Keratinocyte (primary cell): ENCODE data around the gene TMEM178A. TPM values are rescaled to one million over a fixed set of nuclear protein-coding genes. Genes with fewer than 3 reads are reported as not detected.

Experiments
- DNase-seq: peaks from one replicate; pipeline ENCODE4 v3.0.0-alpha.2; 2011; ENCODE audit warnings: low read depth, missing footprints, low spot score
- FAIRE-seq: peaks from 2 replicates; lab custom pipeline; 2011; peaks lifted over from hg19 to GRCh38; lab: Jason Lieb, UNC
- H2AFZ ChIP-seq: 2 replicates; pipeline ENCODE4 v1.6.0; 2012; ENCODE audit warnings: low read length, control low read depth, inconsistent platforms; ENCODE audit not compliant: control insufficient read depth
- H3K27ac ChIP-seq: 2 replicates; pipeline ENCODE4 v1.5.1; 2011; ENCODE audit warnings: low read length; ENCODE audit not compliant: control insufficient read depth, insufficient read depth
- H3K27me3 ChIP-seq: 3 replicates; pipeline ENCODE4 v1.6.0; 2011; ENCODE audit warnings: low read length; ENCODE audit not compliant: control insufficient read depth, insufficient read depth; ENCODE audit errors: extremely low read depth
- H3K36me3 ChIP-seq, 2 experiments: 2 replicates in 1 of 2; 3 replicates in 1 of 2; pipeline ENCODE4 v1.5.1; 2011; ENCODE audit warnings: low read length in 2 of 2, mild to moderate bottlenecking in 1 of 2; ENCODE audit not compliant: control insufficient read depth in 2 of 2, insufficient read depth in 2 of 2; ENCODE audit errors: extremely low read depth in 1 of 2
- H3K4me1 ChIP-seq: 3 replicates; pipeline ENCODE4 v1.5.1; 2011; ENCODE audit warnings: low read length; ENCODE audit not compliant: control insufficient read depth, insufficient read depth; ENCODE audit errors: extremely low read depth
- H3K4me2 ChIP-seq: 3 replicates; pipeline ENCODE4 v1.6.0; 2011; ENCODE audit warnings: low read depth, low read length; ENCODE audit not compliant: control insufficient read depth, insufficient read depth; ENCODE audit errors: extremely low read depth
- H3K4me3 ChIP-seq, 3 experiments: fragments of 200-600 bp in 1 of 3; sonication (generic) in 1 of 3; 2 replicates in 2 of 3; 3 replicates in 1 of 3; pipeline ENCODE4 v1.5.1; 2011 to 2016; ENCODE audit warnings: low read length in 3 of 3, mild to moderate bottlenecking in 3 of 3, control low read depth in 2 of 3, inconsistent platforms in 1 of 3, low read depth in 1 of 3, mixed read lengths in 1 of 3, mixed run types in 1 of 3, moderate library complexity in 1 of 3; ENCODE audit not compliant: control insufficient read depth in 2 of 3, insufficient read depth in 2 of 3; ENCODE audit errors: extremely low read depth in 1 of 3
- H3K79me2 ChIP-seq: 2 replicates; pipeline ENCODE4 v1.6.0; 2012; ENCODE audit warnings: low read length; ENCODE audit not compliant: control insufficient read depth, insufficient read depth
- H3K9ac ChIP-seq: 3 replicates; pipeline ENCODE4 v1.6.0; 2011; ENCODE audit warnings: low read length; ENCODE audit not compliant: control insufficient read depth, insufficient read depth; ENCODE audit errors: extremely low read depth
- H3K9me1 ChIP-seq: 3 replicates; pipeline ENCODE4 v1.6.0; 2011; ENCODE audit warnings: low read length; ENCODE audit not compliant: control insufficient read depth, insufficient read depth; ENCODE audit errors: extremely low read depth
- H3K9me3 ChIP-seq: 2 replicates; pipeline ENCODE4 v1.5.1; 2012; ENCODE audit warnings: low read depth, low read length; ENCODE audit not compliant: control insufficient read depth
- H4K20me1 ChIP-seq: 3 replicates; pipeline ENCODE4 v1.6.0; 2011; ENCODE audit warnings: low read length; ENCODE audit not compliant: control insufficient read depth, insufficient read depth; ENCODE audit errors: extremely low read depth
- EZH2 ChIP-seq: IDR thresholded peaks from one replicate; pipeline ENCODE4 v1.6.1; 2012; ENCODE audit warnings: inconsistent platforms, mild to moderate bottlenecking, low read length, moderate library complexity
- dilution Hi-C: fragments of 300-500 bp; cut with MboI; formaldehyde crosslinking; loops from one replicate; pipeline ENCODE4 v1.7.0; 2020; ENCODE audit warnings: low sequenced_read_pairs; ENCODE audit not compliant: extremely low pct_ligation_motif_present
- polyA plus RNA-seq, 5 experiments: library from polyadenylated mRNA; depleted of rRNA in 3 of 5; stranded (reverse) in 3 of 5; stranded (forward) in 1 of 5; unstranded in 1 of 5; fragments of >200 nt; gene quantifications; 1 replicate in 1 of 5; 2 replicates in 3 of 5; 3 replicates in 1 of 5; pipeline versions ENCODE4 v1.2.1 to v1.2.3, GENCODE V29; 2011 to 2012; ENCODE audit warnings: missing spikeins in 2 of 5, low read depth in 1 of 5, low replicate concordance in 1 of 5
- TF ChIP-seq, protein P1 (sequence below), 3 experiments: IDR thresholded peaks in 1 of 3; conservative IDR thresholded peaks in 1 of 3; optimal IDR thresholded peaks in 1 of 3; 2 replicates in 2 of 3; 3 replicates in 1 of 3; pipeline versions ENCODE3 to v1.5.1; 2011; ENCODE audit warnings: low read length in 3 of 3, mild to moderate bottlenecking in 3 of 3, moderate library complexity in 2 of 3, control low read depth in 1 of 3, inconsistent platforms in 1 of 3; ENCODE audit not compliant: insufficient read depth in 2 of 3; ENCODE audit errors: extremely low read depth in 1 of 3

Gene TMEM178A
- polyA plus RNA-seq, 1 donor (not counting 4 experiments of a cell fraction or from before 2014, with no cell fraction given) = 0.07 TPM

DNA sequence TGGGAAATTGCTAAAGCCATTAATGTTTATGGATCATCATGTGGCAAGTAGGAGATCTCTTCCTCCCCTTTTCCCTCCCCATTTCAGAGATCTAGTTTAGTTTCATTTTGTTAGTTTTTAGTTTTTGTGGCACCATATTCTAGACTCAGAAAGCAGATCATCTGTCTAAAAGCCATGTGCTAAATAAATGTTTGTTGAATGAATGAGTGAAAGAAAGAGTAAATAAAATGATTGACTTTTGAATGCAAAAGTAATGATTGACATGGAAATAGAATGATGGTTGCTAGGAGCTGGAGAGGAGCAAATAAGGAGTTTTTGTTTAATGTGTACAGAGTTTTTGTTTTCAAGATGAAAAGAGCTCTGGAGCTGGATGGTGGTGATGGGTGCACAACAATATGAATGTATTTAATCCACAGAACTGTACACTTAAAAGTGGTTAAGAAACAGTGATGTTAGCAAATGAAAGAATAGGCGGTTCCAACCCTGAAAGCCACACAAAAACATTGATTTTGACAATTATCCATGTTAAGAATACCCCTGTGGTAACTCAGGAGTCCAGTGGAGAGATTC is 23.6 kb downstream of the TMEM178A start:
- no peak overlapping the region for H3K27ac ChIP-seq
- no peaks in the 10 kb centered on the region for H3K36me3 ChIP-seq
- no peaks in the 10 kb centered on the region for H3K9me1 ChIP-seq
- H3K9me3 ChIP-seq = no peaks in the 10 kb centered on the region
- no peak for TF ChIP-seq EZH2
- TF ChIP-seq, protein P1, sequence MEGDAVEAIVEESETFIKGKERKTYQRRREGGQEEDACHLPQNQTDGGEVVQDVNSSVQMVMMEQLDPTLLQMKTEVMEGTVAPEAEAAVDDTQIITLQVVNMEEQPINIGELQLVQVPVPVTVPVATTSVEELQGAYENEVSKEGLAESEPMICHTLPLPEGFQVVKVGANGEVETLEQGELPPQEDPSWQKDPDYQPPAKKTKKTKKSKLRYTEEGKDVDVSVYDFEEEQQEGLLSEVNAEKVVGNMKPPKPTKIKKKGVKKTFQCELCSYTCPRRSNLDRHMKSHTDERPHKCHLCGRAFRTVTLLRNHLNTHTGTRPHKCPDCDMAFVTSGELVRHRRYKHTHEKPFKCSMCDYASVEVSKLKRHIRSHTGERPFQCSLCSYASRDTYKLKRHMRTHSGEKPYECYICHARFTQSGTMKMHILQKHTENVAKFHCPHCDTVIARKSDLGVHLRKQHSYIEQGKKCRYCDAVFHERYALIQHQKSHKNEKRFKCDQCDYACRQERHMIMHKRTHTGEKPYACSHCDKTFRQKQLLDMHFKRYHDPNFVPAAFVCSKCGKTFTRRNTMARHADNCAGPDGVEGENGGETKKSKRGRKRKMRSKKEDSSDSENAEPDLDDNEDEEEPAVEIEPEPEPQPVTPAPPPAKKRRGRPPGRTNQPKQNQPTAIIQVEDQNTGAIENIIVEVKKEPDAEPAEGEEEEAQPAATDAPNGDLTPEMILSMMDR (optimal IDR thresholded peaks at IDR 0.05 in 1 of 3, IDR thresholded peaks at IDR 0.05 in 1 of 3, conservative IDR thresholded peaks at IDR 0.05 in 1 of 3; ENCODE audit: extremely low read depth in 1 of 3, insufficient read depth in 2 of 3, low read length in 3 of 3) = no peak
- no peaks in the 10 kb centered on the region for H3K79me2 ChIP-seq
- dilution Hi-C loops = no loop called here
- FAIRE-seq = no peak
- no peak overlapping the region for H3K9ac ChIP-seq
- H4K20me1 ChIP-seq = no peaks in the 10 kb centered on the region
- DNase-seq = no peak
- no peak overlapping the region for H2AFZ ChIP-seq
- peaks cover 10% of the 10 kb centered on the region for H3K27me3 ChIP-seq
- no peaks in the 10 kb centered on the region for H3K4me1 ChIP-seq
- no peak overlapping the region for H3K4me3 ChIP-seq
- H3K4me2 ChIP-seq = no peak overlapping the region

DNA sequence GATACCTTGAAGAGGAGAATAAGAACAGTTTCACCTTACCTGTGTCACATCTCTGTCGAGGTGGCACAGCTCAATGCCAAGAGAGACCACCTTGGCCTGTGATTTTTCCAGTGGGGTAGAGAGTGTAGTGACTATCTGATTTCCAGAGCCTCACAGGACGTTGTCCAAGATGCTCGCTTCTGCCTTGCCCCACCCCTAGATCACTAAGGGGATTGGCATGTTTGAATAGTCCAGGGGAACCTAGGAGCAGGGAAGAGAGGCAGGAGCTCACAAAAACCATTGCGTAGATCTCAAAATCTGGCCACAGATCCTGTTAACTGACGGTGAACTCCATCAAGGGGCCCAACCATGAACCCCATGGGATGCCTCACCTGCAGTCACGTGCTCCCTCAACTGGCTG is 24.2 kb downstream of the TMEM178A start:
- no peak overlapping the region for H3K9ac ChIP-seq
- no peaks in the 10 kb centered on the region for H4K20me1 ChIP-seq
- H3K27ac ChIP-seq = no peak overlapping the region
- no peak overlapping the region for H3K4me2 ChIP-seq
- no peaks in the 10 kb centered on the region for H3K36me3 ChIP-seq
- H3K9me3 ChIP-seq = no peaks in the 10 kb centered on the region
- peaks cover 5% of the 10 kb centered on the region for H3K27me3 ChIP-seq
- dilution Hi-C loops = no loop called here
- DNase-seq (no peak), FAIRE-seq (no peak)
- no peaks in the 10 kb centered on the region for H3K9me1 ChIP-seq
- H3K79me2 ChIP-seq = no peaks in the 10 kb centered on the region
- H3K4me3 ChIP-seq = no peak overlapping the region
- TF ChIP-seq EZH2 = no peak
- TF ChIP-seq, protein P1 (optimal IDR thresholded peaks at IDR 0.05 in 1 of 3, IDR thresholded peaks at IDR 0.05 in 1 of 3, conservative IDR thresholded peaks at IDR 0.05 in 1 of 3; ENCODE audit: extremely low read depth in 1 of 3, insufficient read depth in 2 of 3, low read length in 3 of 3) = no peak
- no peak overlapping the region for H2AFZ ChIP-seq
- no peaks in the 10 kb centered on the region for H3K4me1 ChIP-seq
